VCaP (cell line): ENCODE results near the gene MGAT3.
A peak's percentile ranks its signal among the peaks of the same experiment; 100 is the strongest.

ENCODE experiments used
- H3K27ac ChIP-seq: fragments of 450-650 bp; 2 replicates; pipeline ENCODE4 v1.5.1; 2017
- CTCF ChIP-seq: fragments of 450-650 bp; conservative IDR thresholded peaks from 2 replicates; pipeline ENCODE4 v1.5.1; 2017; ENCODE audit warnings: mild to moderate bottlenecking, moderate library complexity

Gene MGAT3

GRCh38 chr22:39414886-39415285 is 41.9 kb upstream of the MGAT3 start:
- TF ChIP-seq CTCF = no peak
- peak overlapping the region; percentile 53 for H3K27ac ChIP-seq

GRCh38 chr22:39415506-39415905 is 41.3 kb upstream of the MGAT3 start:
- no peak for TF ChIP-seq CTCF

GRCh38 chr22:39416319-39416718 is 40.5 kb upstream of the MGAT3 start:
- no peak overlapping the region for H3K27ac ChIP-seq
- TF ChIP-seq CTCF = no peak

More at GRCh38 chr22:39415506-39415905, 41.3 kb upstream of the MGAT3 start:
- H3K27ac ChIP-seq = peak overlapping the region; percentile 53; the same call in 1 of the 2 replicates

GRCh38 chr22:39417641-39418040 is 39.2 kb upstream of the MGAT3 start:
- H3K27ac ChIP-seq = no peak overlapping the region
- no peak for TF ChIP-seq CTCF

GRCh38 chr22:39418696-39419095 is 38.1 kb upstream of the MGAT3 start:
- TF ChIP-seq CTCF = no peak
- H3K27ac ChIP-seq = no peak overlapping the region

GRCh38 chr22:39419096-39419495 is 37.7 kb upstream of the MGAT3 start:
- no peak overlapping the region for H3K27ac ChIP-seq
- no peak for TF ChIP-seq CTCF

- no peak overlapping the region for H3K27ac ChIP-seq
- TF ChIP-seq CTCF = no peak
These were observed 36.9 kb upstream of the MGAT3 start for GRCh38 chr22:39419911-39420310.

GRCh38 chr22:39421691-39422090 is 35.1 kb upstream of the MGAT3 start:
- H3K27ac ChIP-seq = no peak overlapping the region
- no peak for TF ChIP-seq CTCF
